ENCODE measurements around the gene OPRL1. TPM values are rescaled to one million over a fixed set of nuclear protein-coding genes. Genes with fewer than 3 reads are reported as not detected.

The OPRL1 gene
- total RNA-seq, 4 donors from 2014 or later = 0.54 to 0.94 (median 0.68) TPM

GRCh38 chr20:64079273-64080012, 439 bp upstream of the OPRL1 start, which contains the start of gene RGS19:
Gene RGS19 (minus strand): TSS chr20:64079518. CDS start chr20:64076886, 2,632 bp downstream.
- H3K27me3 ChIP-seq = no peaks in the 10 kb centered on the region
- no peaks in the 10 kb centered on the region for H3K36me3 ChIP-seq
- peak in 1 of 2 donors; percentile 32 for TF ChIP-seq POLR2A (IDR thresholded peaks at IDR 0.05)
- no peak for TF ChIP-seq CTCF (IDR thresholded peaks at IDR 0.05)
- H3K4me3 ChIP-seq (replicated peaks in 1 of 3) = peak within 1 kb of the TSS; percentile 10 to 78 (median 25)
- H3K27ac ChIP-seq = peak within 1 kb of the TSS; percentile 41 to 77 (median 75)
- H3K9me3 ChIP-seq = no peaks in the 10 kb centered on the region
- intact Hi-C loops (cut with DNase I) = no loop called here
- 7% methylated on average over 3 of the region's 73 CpGs; no CpG with 5 or more reads in 1 of the 2 donors for WGBS, 2 donors
- DNase-seq = peak; percentile 71 to 78
- peaks cover 11 to 35% of the 10 kb centered on the region in 2 donors for H3K4me1 ChIP-seq

- Histone ChIP-seq H3K27me3 (no peaks in the 10 kb centered on the region), H3K27ac (no peak overlapping the region)
- DNase-seq = no peak
Measured at GRCh38 chr20:64080813-64081623, 1.1 kb downstream of the OPRL1 start.

DNA sequence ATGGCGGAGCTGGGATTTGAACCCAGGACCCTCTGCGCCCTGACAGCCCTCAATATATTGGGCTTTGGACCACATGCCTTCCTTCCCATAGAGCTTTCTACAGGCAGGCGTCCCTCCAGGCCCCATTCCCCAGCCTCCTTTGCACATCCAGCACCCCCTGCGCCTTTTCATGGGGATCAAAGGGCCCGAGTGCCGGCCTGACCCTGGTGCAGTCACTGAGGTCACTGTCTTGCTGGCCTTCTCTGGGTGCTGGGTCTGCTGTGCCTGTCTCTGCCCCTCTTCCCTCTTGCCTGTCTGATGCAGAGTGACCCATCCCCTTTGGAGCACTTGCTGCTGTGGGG, 1.7 kb downstream of the OPRL1 start:
- Histone ChIP-seq H3K4me1 (peaks cover 11 to 39% of the 10 kb centered on the region in 2 donors), H3K27me3 (no peaks in the 10 kb centered on the region), H3K27ac (no peak overlapping the region), H3K9me3 (no peaks in the 10 kb centered on the region), H3K4me3 (replicated peaks in 1 of 3) (no peak overlapping the region), H3K36me3 (no peaks in the 10 kb centered on the region)
- TF ChIP-seq POLR2A (IDR thresholded peaks at IDR 0.05) = no peak
- no peak for TF ChIP-seq CTCF (IDR thresholded peaks at IDR 0.05)
- DNase-seq = no peak
- intact Hi-C loops (cut with DNase I) = no loop called here
- WGBS, 2 donors = 93 to 100% methylated on average over 6 of the region's 6 CpGs

More at GRCh38 chr20:64080813-64081623, 1.1 kb downstream of the OPRL1 start:
- H3K4me1 ChIP-seq = peaks cover 11 to 39% of the 10 kb centered on the region in 2 donors
- 83 to 88% methylated on average over 11 to 13 of the region's 17 CpGs for WGBS, 2 donors
- no peak overlapping the region for H3K4me3 ChIP-seq (replicated peaks in 1 of 3)
- no peaks in the 10 kb centered on the region for H3K36me3 ChIP-seq
- H3K9me3 ChIP-seq = no peaks in the 10 kb centered on the region
- intact Hi-C loops (cut with DNase I) = no loop called here
- TF ChIP-seq POLR2A (IDR thresholded peaks at IDR 0.05) = no peak
- no peak for TF ChIP-seq CTCF (IDR thresholded peaks at IDR 0.05)

- H3K27ac ChIP-seq = no peak overlapping the region
- intact Hi-C loops (cut with DNase I) = no loop called here
Measured at GRCh38 chr20:64082126-64082731, 2.3 kb downstream of the OPRL1 start.

More at GRCh38 chr20:64082126-64082731, 2.3 kb downstream of the OPRL1 start:
- Histone ChIP-seq H3K27me3 (no peaks in the 10 kb centered on the region), H3K4me3 (replicated peaks in 1 of 3) (no peak overlapping the region), H3K4me1 (peaks cover 11 to 39% of the 10 kb centered on the region in 2 donors), H3K36me3 (no peaks in the 10 kb centered on the region), H3K9me3 (no peaks in the 10 kb centered on the region)
- TF ChIP-seq CTCF (IDR thresholded peaks at IDR 0.05) (no peak), POLR2A (IDR thresholded peaks at IDR 0.05) (no peak)
- no peak for DNase-seq
- 31% methylated on average over 13 of the region's 13 CpGs; no CpG with 5 or more reads in 1 of the 2 donors for WGBS, 2 donors
